RPMI7951 (cell line): ENCODE measurements around the gene KLHDC4. TPM values are rescaled to one million over a fixed set of nuclear protein-coding genes. Genes with fewer than 3 reads are reported as not detected.
"Not testable (repeated sequence)": the region's sequence is repeated elsewhere in the genome, so short reads cannot be mapped to it uniquely, and the experiment has no call there.

Experiments used
- DNase-seq: peaks from one replicate; pipeline ENCODE4 v3.0.0-alpha.2; 2012; ENCODE audit warnings: low read depth
- total RNA-seq: library from RNA; depleted of rRNA; stranded (reverse); fragments of >200 nt; shearing (Covaris generic); gene quantifications from 2 replicates; pipeline ENCODE4 v1.2.3, GENCODE V29; 2014; rRNA removed

KLHDC4 gene
- total RNA-seq, result 15.4 and 16.0 TPM in 2 replicates

GRCh38 chr16:87765776-87766484, at the start of gene KLHDC4:
KLHDC4 (minus strand) TSS chr16:87765986; CDS start chr16:87765890, 96 bp downstream.
- DNase-seq, result peak; percentile 82

- DNase-seq, result peak; percentile 52
Measured at GRCh38 chr16:87815567-87815966, 49.8 kb upstream of the KLHDC4 start.

- no peak for DNase-seq
Measured at GRCh38 chr16:87812200-87812656, 46.4 kb upstream of the KLHDC4 start.

- not testable (repeated sequence) for DNase-seq
Measured at GRCh38 chr16:87811454-87811853, 45.7 kb upstream of the KLHDC4 start.

GRCh38 chr16:87809150-87809902, 43.5 kb upstream of the KLHDC4 start:
- peak; percentile 65 for DNase-seq

GRCh38 chr16:87808108-87808507, 42.3 kb upstream of the KLHDC4 start:
- no peak for DNase-seq

- peak; percentile 90 for DNase-seq
Measured at GRCh38 chr16:87806641-87807546, 41.1 kb upstream of the KLHDC4 start.

GRCh38 chr16:87806261-87806640, 40.5 kb upstream of the KLHDC4 start:
- peak; percentile 65 for DNase-seq

GRCh38 chr16:87803385-87803784, 37.6 kb upstream of the KLHDC4 start:
- DNase-seq, result no peak

GRCh38 chr16:87802670-87803069, 36.9 kb upstream of the KLHDC4 start:
- no peak for DNase-seq

GRCh38 chr16:87801679-87802259, 36.0 kb upstream of the KLHDC4 start:
- DNase-seq, result no peak

GRCh38 chr16:87800497-87800896, 34.7 kb upstream of the KLHDC4 start:
- no peak for DNase-seq

GRCh38 chr16:87795336-87795735, 29.6 kb upstream of the KLHDC4 start:
- no peak for DNase-seq

GRCh38 chr16:87794485-87795078, 28.8 kb upstream of the KLHDC4 start:
- no peak for DNase-seq

- DNase-seq, result no peak
Measured at GRCh38 chr16:87792205-87792565, 26.4 kb upstream of the KLHDC4 start.

GRCh38 chr16:87791295-87792204, 25.8 kb upstream of the KLHDC4 start:
- no peak for DNase-seq

- DNase-seq, result peak; percentile 95
Measured at GRCh38 chr16:87790292-87791100, 24.7 kb upstream of the KLHDC4 start.

- peak; percentile 99 for DNase-seq
Measured at GRCh38 chr16:87789437-87790291, 23.9 kb upstream of the KLHDC4 start.
